ENCODE data around the gene HNMT.
"Not testable (repeated sequence)": the region's sequence is repeated elsewhere in the genome, so short reads cannot be mapped to it uniquely, and the experiment has no call there.

The HNMT gene

GRCh38 chr2:137992039-137992646 lies 27.9 kb downstream of the HNMT start:
- TF ChIP-seq JUND (IDR thresholded peaks at IDR 0.05; ENCODE audit: low read depth), result no peak
- in situ Hi-C loops (cut with HindIII; ENCODE audit: low pct_unique_long_range_greater_than_20kb, low sequenced_read_pairs), result no loop called here
- no peak for DNase-seq (ENCODE audit: low read depth in 1 of 2, low spot score in 1 of 2)

GRCh38 chr2:137993715-137994476 lies 29.6 kb downstream of the HNMT start:
- DNase-seq (ENCODE audit: low read depth in 1 of 2, low spot score in 1 of 2); in situ Hi-C loops (cut with HindIII; ENCODE audit: low pct_unique_long_range_greater_than_20kb, low sequenced_read_pairs): not testable (repeated sequence)

- DNase-seq (ENCODE audit: low read depth in 1 of 2, low spot score in 1 of 2); in situ Hi-C loops (cut with HindIII; ENCODE audit: low pct_unique_long_range_greater_than_20kb, low sequenced_read_pairs): not testable (repeated sequence)
Measured at GRCh38 chr2:137995368-137995767, 31.1 kb downstream of the HNMT start.

GRCh38 chr2:137996158-137996557 lies 31.9 kb downstream of the HNMT start:
- DNase-seq (ENCODE audit: low read depth in 1 of 2, low spot score in 1 of 2); in situ Hi-C loops (cut with HindIII; ENCODE audit: low pct_unique_long_range_greater_than_20kb, low sequenced_read_pairs): not testable (repeated sequence)

GRCh38 chr2:137997733-137998132 lies 33.5 kb downstream of the HNMT start:
- in situ Hi-C loops (cut with HindIII; ENCODE audit: low pct_unique_long_range_greater_than_20kb, low sequenced_read_pairs), result no loop called here
- no peak for DNase-seq (ENCODE audit: low read depth in 1 of 2, low spot score in 1 of 2)
- TF ChIP-seq JUND (IDR thresholded peaks at IDR 0.05; ENCODE audit: low read depth), result no peak

GRCh38 chr2:137998503-137998902 lies 34.2 kb downstream of the HNMT start:
- in situ Hi-C loops (cut with HindIII; ENCODE audit: low pct_unique_long_range_greater_than_20kb, low sequenced_read_pairs), result no loop called here
- no peak for DNase-seq (ENCODE audit: low read depth in 1 of 2, low spot score in 1 of 2)
- TF ChIP-seq JUND (IDR thresholded peaks at IDR 0.05; ENCODE audit: low read depth), result no peak

GRCh38 chr2:137999273-137999672 lies 35.0 kb downstream of the HNMT start:
- in situ Hi-C loops (cut with HindIII; ENCODE audit: low pct_unique_long_range_greater_than_20kb, low sequenced_read_pairs), result no loop called here
- no peak for DNase-seq (ENCODE audit: low read depth in 1 of 2, low spot score in 1 of 2)
- no peak for TF ChIP-seq JUND (IDR thresholded peaks at IDR 0.05; ENCODE audit: low read depth)

- in situ Hi-C loops (cut with HindIII; ENCODE audit: low pct_unique_long_range_greater_than_20kb, low sequenced_read_pairs), result no loop called here
Measured at GRCh38 chr2:138000009-138000408, 35.7 kb downstream of the HNMT start.

GRCh38 chr2:138000796-138001195 lies 36.5 kb downstream of the HNMT start:
- no peak for TF ChIP-seq JUND (IDR thresholded peaks at IDR 0.05; ENCODE audit: low read depth)
- DNase-seq (ENCODE audit: low read depth in 1 of 2, low spot score in 1 of 2), result no peak
- in situ Hi-C loops (cut with HindIII; ENCODE audit: low pct_unique_long_range_greater_than_20kb, low sequenced_read_pairs), result no loop called here

More at GRCh38 chr2:138000009-138000408, 35.7 kb downstream of the HNMT start:
- no peak for TF ChIP-seq JUND (IDR thresholded peaks at IDR 0.05; ENCODE audit: low read depth)
- no peak for DNase-seq (ENCODE audit: low read depth in 1 of 2, low spot score in 1 of 2)

GRCh38 chr2:138003411-138003810 lies 39.1 kb downstream of the HNMT start:
- in situ Hi-C loops (cut with HindIII; ENCODE audit: low pct_unique_long_range_greater_than_20kb, low sequenced_read_pairs), result no loop called here
- DNase-seq (ENCODE audit: low read depth in 1 of 2, low spot score in 1 of 2), result no peak
- no peak for TF ChIP-seq JUND (IDR thresholded peaks at IDR 0.05; ENCODE audit: low read depth)

GRCh38 chr2:138007431-138007830 lies 43.2 kb downstream of the HNMT start:
- in situ Hi-C loops (cut with HindIII; ENCODE audit: low pct_unique_long_range_greater_than_20kb, low sequenced_read_pairs), result no loop called here

GRCh38 chr2:138009622-138010021 lies 45.3 kb downstream of the HNMT start:
- in situ Hi-C loops (cut with HindIII; ENCODE audit: low pct_unique_long_range_greater_than_20kb, low sequenced_read_pairs), result no loop called here
- no peak for TF ChIP-seq JUND (IDR thresholded peaks at IDR 0.05; ENCODE audit: low read depth)
- no peak for DNase-seq (ENCODE audit: low read depth in 1 of 2, low spot score in 1 of 2)

More at GRCh38 chr2:138007431-138007830, 43.2 kb downstream of the HNMT start:
- no peak for TF ChIP-seq JUND (IDR thresholded peaks at IDR 0.05; ENCODE audit: low read depth)
- DNase-seq (ENCODE audit: low read depth in 1 of 2, low spot score in 1 of 2), result no peak

GRCh38 chr2:138010890-138011289 lies 46.6 kb downstream of the HNMT start:
- no peak for DNase-seq (ENCODE audit: low read depth in 1 of 2, low spot score in 1 of 2)
- in situ Hi-C loops (cut with HindIII; ENCODE audit: low pct_unique_long_range_greater_than_20kb, low sequenced_read_pairs), result no loop called here

More at GRCh38 chr2:138010890-138011289, 46.6 kb downstream of the HNMT start:
- no peak for TF ChIP-seq JUND (IDR thresholded peaks at IDR 0.05; ENCODE audit: low read depth)
